Measurements from ENCODE around the gene MRTFA.

DNA sequence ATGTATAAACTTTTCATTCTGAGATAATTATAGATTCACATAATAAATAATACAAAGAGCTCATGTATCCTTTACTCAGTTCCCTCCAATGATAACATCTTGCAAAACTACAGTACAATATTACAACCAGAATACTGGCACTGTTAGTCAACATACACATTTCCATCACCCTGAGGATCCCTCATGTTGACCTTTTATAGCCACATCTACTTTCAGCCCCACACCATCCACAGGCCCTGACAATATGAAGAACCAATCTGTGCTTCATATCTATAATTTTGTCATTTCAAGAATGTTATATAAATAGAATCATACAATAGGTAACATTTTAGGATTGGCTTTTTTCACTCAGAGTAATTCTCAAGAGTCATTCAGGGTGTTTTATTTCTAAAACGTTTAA, 115.5 kb downstream of the MRTFA start:
- TF ChIP-seq, protein P1, sequence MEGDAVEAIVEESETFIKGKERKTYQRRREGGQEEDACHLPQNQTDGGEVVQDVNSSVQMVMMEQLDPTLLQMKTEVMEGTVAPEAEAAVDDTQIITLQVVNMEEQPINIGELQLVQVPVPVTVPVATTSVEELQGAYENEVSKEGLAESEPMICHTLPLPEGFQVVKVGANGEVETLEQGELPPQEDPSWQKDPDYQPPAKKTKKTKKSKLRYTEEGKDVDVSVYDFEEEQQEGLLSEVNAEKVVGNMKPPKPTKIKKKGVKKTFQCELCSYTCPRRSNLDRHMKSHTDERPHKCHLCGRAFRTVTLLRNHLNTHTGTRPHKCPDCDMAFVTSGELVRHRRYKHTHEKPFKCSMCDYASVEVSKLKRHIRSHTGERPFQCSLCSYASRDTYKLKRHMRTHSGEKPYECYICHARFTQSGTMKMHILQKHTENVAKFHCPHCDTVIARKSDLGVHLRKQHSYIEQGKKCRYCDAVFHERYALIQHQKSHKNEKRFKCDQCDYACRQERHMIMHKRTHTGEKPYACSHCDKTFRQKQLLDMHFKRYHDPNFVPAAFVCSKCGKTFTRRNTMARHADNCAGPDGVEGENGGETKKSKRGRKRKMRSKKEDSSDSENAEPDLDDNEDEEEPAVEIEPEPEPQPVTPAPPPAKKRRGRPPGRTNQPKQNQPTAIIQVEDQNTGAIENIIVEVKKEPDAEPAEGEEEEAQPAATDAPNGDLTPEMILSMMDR (IDR thresholded peaks at IDR 0.05 in 8 of 11, conservative IDR thresholded peaks at IDR 0.05 in 3 of 11), result no peak
- no peak for TF ChIP-seq POLR2AphosphoS5 (IDR thresholded peaks at IDR 0.05)
